ENCODE data around the gene HVCN1.

HVCN1 gene

DNA sequence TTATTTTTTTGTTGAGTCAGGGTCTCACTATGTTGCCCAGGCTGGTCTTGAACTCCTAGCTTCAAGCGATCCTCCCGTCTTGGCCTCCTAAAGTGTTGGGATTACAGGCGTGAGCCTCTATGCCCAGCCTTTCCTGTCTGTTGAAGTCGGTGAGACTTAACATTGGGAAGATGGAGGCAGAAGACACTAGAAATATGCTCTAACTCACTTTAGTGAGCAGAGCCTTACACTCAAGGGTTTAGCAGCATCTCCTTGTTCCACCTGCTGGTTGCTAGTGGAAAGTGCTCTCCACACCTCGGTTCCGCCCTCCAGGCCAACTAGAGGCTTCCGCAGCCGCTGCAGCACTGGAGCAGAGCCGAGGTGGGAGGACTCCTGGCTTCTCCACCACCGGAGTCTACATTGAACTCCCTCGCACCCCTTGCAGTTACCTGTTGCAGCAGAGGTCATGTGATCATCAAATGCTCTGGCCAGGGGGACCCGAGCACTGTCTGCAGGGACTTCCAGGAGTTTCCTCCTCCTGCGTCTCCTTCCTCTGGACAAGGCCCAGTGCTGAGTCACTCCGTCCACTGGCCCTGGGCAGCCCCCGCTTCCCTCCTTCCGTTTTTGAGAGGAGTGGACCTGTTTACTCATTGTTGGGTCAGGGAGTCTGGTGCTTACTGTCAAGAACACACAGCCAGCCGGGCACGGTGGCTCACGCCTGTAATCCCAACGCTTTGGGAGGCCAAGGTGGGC is 9.4 kb upstream of the HVCN1 start:
- DNase-seq: peak; percentile 54

DNA sequence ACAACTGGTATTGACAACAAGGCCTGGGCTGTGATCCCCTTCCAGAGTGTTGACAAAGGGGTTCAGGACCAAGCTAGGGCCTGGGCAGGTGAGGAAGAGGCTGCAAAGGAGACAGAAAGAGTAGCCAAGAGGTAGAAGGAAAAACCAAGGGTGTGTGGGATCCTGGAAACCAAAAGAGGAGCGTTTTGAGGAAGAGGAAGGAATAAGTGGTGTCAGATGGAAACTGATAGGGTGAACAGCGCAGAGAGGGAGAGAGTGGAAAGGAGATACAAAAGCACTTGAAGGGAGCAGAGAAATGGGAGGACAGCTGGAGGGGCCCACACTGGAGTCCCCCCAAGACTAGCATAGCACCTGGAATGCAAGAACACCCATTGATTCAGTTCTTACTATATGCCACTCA is 8.3 kb upstream of the HVCN1 start:
- no peak for DNase-seq

DNA sequence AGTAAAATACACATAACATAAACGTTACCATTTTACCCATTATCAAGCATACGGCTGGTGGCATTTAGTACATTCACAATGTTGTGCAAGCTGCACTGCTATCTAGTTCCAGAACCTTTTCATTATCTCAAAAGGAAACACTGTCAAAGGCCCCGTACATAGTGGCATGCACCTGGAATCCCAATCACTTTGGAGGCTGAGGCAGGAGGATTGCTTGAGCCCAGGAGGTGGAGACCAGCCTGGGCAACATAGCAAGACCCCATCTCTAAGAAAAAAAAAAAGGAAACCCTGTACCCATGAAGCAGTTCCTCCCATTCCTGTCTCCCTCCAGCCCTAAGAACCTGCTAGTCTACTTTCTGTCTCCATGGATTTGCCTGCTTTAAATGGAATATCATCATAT is 7.4 kb upstream of the HVCN1 start:
- DNase-seq: no peak

DNA sequence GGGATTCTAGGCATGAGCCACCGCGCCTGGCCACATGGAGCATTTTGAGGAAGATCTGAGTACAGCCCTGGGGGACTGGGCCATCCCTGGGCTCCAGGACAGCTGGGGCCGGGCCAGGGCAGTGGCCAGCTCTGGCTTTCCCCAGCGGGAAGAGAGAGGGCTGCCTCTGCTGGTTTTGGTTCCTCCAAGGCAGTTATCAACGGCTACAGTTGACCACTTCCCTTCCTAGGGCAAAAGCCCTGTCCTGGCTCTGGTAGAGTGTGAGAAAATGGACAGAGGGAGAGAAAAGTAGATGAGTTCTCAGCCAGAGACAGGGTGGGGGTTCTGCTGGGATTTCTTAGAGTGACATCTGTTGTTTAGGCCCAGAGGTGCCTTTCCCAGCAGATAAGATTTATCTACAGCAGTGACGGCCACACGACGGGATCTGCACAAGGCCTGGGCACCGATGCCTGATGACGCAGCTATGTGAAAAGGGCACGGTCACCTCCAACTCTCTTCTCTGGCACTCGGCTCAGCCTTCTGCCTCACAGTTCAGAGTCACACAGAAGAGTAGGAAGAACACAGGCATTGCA is 5.5 kb upstream of the HVCN1 start:
- no peak for DNase-seq

DNA sequence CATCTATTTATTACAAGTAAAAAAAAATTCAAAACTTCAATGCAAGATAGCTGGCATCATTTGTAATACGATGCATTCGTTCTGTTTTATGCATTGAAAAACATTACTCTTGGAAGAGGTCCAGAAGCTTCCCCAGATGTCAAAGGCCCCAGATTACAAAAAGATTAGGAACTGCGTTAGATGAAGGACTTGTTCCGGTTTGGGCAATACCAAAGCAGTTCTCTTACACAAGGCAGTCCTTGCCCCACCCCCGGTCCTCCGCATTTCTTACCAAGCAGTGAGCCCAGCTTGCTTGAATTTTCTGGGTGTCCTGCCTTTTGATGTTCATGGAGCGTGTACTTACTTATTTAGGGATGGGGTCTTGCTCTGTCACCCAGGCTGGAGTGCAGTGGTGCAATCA is 4.8 kb upstream of the HVCN1 start:
- no peak for DNase-seq

DNA sequence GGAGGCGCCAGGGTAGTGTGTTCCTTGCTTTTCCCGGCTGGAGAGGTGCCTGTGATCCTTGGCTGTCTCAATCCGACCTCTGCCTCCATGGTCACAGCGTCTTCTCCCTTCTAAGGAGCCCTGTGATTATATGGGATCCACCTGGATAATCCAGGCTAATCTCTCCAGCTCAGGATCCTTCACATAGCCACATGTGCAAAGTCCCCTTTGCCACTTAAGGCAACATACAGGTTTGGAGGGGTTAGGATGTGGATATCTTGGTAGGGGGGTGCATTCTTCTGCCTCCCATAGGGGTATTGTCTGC is 1.2 kb upstream of the HVCN1 start:
- DNase-seq: no peak

DNA sequence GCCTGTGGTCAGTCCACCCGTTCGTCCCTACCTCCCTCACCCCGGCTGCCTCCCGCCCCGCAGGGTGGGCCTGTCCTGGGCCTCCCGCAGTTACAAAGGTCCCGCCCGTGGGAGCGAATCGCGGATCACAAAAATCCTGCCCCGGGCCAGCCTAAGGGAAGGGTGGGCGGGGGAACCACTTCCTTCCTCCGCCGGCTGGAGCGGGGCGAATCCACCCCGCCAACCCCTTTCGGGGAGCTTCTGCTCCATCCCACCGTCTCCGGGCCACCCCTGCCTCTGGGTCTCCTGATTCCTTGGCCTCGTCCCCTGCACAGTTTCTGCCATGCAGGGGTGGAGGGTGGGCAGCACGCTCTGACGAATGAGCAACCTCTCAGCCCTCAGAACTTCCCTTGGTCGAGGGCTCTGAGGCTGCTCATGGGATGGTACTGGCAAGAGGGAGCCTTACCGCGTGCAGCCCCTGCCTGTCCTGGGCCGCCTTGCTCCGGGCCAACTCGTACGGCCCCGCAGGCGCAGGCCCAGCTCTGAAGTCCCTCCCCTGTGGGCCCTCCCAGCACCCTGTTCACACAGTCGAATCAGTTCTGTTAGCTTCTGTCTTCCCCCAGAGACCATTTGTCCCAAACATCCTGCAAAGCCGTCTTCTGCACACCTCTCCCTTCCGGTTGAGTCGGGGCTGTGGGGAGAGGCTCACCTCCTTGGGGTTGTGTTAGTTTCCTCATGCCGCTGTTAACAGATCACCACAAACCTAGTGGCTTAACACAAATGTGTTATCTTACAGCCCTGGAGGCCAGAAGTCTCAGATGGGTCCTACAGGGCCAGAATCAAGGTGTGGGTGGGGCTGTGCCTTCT is 589 bp upstream of the HVCN1 start:
- peak; percentile 22 for DNase-seq

DNA sequence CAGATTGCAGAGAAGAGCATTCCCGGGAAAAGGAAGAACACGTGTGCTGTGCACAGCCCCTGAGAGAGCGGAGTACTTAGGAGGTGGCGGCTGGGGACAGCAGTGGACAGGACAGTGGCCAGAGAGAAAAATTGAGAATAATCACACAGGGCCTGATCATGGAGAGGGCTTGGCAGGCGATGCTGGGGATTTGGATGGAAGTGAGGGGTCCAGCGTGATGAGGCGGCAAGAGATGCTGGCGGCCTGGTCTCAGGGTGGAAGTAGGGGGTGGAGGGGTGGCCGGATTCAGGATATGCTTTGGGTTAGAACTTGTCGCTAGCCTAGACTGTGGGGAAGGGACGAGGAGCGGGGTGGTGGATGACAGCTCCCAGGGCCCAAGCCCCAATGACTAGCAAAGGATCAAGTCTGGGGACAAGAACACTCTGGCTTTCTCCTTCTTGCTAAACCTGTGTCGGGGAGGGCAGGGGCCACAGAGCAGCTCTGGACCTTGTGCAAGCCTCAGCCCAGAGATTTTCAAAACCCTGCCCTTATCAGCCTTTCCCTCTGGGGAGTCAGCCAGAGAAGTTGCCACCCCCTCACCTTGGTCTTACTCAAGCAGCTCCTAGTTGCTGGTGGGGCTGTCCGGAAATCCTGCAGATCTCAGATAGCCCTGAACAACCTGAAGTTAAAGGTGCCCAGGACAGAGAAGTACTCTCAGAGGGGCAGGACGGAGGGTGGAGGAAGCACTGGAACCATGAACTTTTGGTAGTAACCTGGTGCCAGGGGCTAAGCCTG is 1.3 kb downstream of the HVCN1 start:
- no peak for DNase-seq

DNA sequence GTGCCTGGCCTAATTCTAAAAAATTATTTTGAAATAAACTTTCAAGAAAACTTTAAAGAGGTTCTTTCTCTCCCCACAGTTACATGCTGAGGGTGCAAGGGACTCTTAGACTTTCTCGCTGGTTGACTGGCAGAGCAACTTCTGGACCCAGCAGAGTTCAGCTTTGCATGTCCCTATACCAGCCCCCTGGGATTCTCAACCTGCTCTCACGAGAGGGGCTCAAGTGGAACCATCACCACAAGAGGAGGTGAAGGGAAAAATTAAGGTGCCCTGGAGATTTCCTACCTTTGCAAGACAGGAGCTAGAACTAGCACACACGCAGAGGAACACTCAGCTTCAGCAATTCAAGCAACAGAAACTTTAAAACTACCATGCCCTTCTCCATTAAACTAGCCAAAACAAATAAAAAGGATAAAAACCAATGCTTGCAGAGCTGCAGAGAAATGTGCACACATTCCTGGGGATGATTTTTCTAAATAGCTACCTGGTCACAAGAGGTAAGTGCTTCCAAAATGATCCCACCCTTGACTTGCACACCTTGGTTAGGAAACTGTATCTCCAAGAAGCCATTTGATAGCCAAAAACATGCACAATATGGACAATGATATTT is 2.5 kb downstream of the HVCN1 start:
- no peak for DNase-seq

DNA sequence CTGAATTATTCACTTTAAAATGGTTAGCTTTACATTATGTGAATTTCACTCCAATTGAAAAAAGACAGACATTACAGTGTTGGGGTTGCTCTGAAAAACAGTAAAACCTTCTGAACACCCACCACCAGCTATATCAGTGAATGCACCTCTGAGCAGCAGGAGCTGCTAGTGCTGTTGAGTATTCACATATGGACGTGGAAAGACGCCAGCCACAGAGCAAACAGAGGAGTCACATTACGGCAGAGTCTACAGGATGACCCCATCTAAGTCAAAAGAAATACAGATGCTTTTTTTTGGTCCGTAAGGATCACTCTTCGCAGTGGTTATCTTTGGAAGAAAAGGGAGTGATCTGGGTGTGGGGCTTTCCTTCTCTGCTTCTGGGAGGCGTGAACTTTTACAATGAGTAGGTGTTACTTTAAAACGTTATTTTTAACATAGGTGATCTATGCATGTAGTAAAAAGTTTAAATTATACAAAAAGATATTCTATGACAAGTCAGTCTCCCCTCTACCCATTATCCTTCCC is 4.5 kb downstream of the HVCN1 start:
- DNase-seq: no peak

DNA sequence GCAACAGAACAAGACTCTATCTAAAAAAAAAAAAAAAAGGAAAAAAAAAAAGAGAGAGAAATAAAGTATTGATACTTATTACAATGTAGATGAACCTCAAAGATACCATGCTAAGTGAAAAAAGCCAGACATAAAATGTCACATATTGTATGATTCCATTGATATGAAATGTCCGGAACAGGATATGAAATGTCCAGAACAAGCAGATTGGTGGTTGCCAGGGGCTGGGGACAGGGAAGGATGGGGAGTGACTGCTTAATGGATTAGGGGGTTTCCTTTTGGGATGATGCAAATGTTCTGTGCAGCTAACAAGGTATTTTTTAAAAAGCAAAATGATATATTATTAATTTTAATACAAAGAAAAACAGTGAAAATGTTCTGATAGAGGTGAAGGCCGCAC is 5.0 kb downstream of the HVCN1 start:
- DNase-seq: no peak

DNA sequence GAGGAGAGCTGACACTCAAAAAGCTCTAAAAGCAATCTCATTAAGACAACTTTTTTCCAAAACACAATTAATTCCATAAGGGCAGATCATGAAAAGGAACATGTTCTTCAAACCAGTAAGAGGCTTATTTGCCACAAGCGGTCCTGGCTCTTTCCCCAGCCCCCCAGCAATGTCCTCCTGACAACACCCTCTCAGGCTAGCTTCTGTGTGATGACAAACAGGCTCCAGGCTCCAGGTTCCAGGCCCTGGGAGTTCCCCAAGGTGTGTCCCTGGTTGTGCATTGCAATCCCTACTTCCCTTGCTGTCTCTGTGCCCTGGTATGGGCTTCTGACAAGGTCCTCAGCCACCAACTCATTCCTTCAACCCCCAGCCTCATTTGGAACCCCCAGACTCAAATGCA is 8.9 kb downstream of the HVCN1 start:
- DNase-seq: no peak

DNA sequence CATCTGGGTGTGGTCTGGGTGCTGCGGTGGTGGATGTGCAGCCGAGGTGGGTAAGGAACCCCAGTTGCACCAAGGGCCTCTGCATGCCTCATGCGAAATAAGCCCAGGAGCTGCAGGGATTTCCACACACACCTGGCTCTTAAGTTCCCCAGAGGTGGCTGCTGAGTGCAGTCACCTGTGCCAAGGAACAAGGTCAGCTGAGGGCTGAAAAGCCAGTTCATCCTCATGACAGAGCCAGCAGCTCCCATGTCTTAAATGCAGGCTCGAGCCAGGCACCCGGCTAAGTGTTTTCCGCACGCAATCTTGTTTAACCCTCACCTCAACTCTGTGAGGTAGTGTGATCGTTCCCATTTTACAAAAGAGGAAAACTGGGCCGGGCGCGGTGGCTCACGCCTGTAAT is 9.7 kb downstream of the HVCN1 start:
- DNase-seq: no peak

DNA sequence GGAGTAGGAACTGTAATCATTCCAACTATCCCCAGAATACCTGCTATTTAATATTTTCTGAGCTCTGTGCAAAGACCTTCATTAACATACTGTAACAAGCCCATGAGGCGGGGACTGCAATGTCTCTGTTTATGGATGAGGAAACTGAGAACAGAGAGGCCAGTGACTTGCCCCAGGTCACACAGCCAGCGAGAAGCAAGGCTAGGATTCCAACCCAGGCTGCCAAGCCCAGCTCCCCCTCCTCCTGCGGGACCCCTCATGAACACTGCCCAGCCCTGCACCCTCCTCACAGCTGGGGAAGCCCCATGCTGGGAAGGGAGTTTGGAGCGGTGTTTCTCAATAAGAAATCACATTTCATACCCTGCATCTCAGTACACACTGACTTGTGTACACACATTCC is 10.9 kb downstream of the HVCN1 start:
- no peak for DNase-seq

DNA sequence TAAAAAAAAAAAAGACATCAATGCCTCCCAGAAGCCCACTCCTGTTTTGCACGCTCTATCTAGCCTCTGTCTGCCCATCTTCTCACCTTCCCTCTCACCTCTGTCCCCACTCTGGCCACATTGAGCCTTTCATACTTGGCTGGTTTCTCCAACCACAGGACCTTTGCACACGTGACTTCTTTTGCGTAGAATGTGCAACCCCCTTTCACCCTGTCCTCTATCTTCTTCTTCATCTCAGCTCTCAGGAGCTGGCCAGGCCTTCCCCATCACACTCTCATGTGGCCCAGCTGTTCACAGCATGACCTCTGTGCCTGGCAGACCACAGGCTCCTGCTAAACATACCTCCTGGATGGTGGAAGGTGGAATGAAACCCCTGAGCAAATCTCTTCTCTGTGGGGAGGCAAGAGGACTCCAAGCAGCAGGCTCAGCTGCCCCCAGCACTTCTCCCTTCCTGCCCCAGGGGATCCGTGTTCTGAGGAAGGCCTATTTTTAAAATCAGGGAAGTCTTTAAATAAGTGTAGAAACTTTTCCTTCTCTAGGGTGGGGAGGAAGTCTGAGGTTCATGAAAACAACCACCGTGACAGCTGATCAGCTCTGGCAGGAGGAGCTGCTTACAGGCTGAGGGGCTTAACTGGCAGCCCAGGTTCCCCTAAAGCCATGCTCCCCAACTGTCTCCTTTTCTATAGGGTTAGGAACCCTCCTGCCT is 11.6 kb downstream of the HVCN1 start:
- no peak for DNase-seq

DNA sequence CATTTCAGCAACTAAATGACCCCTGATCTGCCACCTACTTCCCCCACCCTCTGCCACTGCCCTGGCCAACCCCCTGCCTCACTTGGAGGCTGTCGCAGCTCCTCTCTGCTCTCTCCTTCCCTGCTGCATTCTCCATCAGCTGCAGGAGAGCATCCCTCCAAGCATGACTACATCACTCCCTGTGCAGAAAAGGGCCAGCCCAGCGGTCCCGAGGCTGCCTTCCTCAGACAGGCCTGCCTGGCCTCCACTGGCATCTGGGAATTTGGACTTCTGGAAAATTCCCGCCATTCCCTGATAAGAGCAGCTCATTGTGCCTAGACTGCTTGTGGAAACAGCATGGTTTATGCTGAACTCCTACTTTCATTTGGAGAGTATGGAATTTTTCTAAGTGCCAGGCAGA is 12.7 kb downstream of the HVCN1 start:
- DNase-seq: no peak

DNA sequence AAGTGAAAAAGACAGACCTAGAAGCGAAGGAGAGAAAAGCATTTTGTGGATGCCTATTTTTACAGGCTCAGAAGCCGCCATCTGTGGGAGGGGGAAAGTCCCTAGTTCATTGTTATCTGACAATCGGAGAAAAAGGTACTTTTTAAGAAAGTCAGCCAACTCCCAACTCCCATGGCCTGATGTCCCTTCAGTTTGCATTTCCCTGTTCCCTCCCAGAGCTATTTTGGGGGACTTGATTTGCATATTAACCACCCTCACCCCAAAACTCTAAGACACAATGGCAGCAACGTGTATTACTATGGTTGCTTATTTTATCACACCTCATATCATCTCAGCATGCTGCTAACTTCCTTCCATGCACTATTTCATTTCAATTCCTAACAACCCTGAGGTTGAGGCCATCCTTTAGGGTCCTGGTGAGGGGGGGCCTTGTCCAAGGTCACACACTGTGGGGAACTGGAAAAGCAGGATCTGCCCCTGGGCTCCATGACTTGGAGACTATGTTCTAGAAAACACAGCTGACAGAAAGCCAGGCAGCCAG is 18.7 kb downstream of the HVCN1 start:
- DNase-seq: no peak

DNA sequence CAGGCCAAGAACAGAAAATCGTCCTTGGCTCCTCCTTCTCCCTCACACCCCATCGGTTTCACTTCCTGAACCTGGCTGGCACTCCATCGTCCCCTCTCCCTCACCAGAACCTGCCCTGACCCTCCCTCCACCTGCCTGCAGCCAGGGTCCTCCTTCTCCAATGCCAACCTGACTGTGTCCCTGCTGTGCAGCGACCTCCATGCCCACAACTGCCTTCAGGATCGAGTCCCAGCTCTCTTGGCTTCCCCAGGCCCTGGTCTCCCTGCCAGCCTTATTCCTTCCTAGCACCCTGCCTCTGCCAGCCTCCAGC is 19.8 kb downstream of the HVCN1 start:
- DNase-seq: no peak

DNA sequence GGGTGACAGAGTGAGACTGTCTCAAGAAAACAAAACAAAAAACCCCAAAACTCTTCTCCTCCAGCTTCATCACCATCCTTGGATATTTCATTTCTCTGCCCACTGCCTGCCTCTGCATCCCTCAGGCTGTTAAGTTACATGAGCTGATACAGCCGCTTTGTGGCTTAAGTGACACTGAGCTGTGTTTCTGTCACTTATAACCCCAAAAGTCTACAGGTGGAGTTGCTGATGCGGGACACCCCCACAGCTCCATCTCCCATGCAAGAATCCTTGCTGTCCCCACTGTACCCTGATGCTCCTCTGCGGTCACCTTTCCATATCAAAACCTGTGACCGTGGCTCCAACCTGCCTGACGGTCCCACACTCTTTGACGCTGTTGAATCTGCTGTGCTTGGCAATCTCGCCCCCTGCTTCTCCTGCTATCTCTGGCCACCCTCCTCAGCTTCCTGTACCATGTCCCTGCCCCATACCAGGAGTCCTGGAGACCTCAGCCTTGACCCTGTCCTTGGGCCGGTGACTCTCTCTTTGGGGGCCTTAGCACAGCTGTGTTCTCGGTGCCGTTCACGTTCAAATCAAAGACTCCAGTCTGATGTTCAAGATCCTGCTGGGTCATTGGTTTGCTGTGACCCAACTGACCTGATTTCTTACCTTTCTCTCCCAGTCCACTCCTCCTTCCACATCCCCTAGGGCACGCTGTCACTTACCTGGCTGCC is 20.3 kb downstream of the HVCN1 start:
- no peak for DNase-seq

DNA sequence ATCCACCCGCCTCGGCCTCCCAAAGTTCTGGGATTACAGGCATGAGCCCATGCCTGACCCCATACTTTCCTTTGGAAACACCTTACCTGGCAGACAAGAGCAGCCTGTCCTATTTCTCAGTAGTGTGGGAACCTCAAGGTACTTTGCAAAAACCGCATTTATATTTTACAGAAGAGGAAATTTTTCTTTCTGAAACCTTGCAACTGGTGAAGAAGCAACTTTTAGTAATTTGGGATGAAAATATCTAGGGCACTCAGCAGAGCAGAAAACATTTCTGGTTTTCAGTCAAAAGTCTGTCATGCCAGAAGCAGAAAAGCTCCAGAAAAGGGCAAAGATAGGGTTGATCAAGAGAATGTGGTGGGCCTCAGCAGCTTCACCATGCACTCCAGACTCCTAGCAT is 21.2 kb downstream of the HVCN1 start:
- no peak for DNase-seq

DNA sequence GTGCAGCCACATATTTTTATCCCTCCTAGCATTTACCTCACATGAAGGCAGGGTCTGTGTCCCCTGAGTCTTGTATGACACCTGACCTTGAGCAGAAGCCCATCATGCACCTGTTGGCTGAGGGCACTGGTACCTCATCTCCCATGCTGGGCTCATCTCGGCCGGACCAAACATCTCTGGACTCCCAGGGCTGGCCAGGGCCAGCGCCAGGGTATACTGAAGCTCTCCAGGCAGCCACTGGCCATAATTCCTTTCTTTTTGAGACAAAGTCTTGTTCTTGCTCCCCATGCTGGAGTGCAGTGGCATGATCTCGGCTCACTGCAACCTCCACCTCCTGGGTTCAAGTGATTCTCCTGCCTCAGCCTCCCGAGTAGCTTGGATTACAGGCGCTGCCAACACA is 22.0 kb downstream of the HVCN1 start:
- DNase-seq: no peak
